ENCODE measurements around the gene MMP21.

DNA sequence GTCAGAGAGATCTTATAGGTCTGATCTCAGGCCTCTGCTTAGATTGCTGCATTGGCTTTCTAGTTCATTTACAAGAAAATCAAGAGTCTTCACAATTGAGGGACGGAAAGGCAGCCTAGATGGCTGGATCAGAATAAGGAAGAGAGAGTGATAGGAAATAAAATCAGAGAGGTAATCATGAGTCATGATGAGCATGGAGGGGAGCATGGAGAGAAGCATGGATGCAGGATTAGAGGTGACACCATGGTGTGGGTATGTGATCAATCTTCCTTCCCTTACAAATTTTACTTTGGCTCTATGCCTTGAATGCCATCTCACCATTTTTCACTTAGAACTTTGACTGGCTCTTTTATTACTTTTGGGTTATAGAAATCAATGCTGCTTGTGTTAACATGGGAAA, 49.1 kb upstream of the MMP21 start:
- TF ChIP-seq, protein P1, sequence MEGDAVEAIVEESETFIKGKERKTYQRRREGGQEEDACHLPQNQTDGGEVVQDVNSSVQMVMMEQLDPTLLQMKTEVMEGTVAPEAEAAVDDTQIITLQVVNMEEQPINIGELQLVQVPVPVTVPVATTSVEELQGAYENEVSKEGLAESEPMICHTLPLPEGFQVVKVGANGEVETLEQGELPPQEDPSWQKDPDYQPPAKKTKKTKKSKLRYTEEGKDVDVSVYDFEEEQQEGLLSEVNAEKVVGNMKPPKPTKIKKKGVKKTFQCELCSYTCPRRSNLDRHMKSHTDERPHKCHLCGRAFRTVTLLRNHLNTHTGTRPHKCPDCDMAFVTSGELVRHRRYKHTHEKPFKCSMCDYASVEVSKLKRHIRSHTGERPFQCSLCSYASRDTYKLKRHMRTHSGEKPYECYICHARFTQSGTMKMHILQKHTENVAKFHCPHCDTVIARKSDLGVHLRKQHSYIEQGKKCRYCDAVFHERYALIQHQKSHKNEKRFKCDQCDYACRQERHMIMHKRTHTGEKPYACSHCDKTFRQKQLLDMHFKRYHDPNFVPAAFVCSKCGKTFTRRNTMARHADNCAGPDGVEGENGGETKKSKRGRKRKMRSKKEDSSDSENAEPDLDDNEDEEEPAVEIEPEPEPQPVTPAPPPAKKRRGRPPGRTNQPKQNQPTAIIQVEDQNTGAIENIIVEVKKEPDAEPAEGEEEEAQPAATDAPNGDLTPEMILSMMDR (IDR thresholded peaks at IDR 0.05) = no peak
- TF ChIP-seq NR3C1 (IDR thresholded peaks at IDR 0.05) (no peak), ESRRA (IDR thresholded peaks at IDR 0.05; ENCODE audit: borderline replicate concordance, low read length) (no peak), RCOR1 (IDR thresholded peaks at IDR 0.05; ENCODE audit: low read depth, low read length) (no peak), CEBPB (IDR thresholded peaks at IDR 0.05) (no peak), BHLHE40 (IDR thresholded peaks at IDR 0.05; ENCODE audit: low read depth, low read length) (no peak)
- TF ChIP-seq, protein P2, sequence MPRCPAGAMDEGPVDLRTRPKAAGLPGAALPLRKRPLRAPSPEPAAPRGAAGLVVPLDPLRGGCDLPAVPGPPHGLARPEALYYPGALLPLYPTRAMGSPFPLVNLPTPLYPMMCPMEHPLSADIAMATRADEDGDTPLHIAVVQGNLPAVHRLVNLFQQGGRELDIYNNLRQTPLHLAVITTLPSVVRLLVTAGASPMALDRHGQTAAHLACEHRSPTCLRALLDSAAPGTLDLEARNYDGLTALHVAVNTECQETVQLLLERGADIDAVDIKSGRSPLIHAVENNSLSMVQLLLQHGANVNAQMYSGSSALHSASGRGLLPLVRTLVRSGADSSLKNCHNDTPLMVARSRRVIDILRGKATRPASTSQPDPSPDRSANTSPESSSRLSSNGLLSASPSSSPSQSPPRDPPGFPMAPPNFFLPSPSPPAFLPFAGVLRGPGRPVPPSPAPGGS (IDR thresholded peaks at IDR 0.05) = no peak
